CD4-positive, alpha-beta T cell treated with Interleukin-15 for 4 hours (primary cell): ENCODE data around the gene GHRL.

Experiments
- DNase-seq: peaks from one replicate; pipeline ENCODE4 v3.0.0-alpha.2; 2020; ENCODE audit warnings: low spot score

Gene GHRL

GRCh38 chr3:10327592-10327991 lies 34.8 kb upstream of the GHRL start:
- DNase-seq, result no peak

GRCh38 chr3:10322352-10322710 lies 29.6 kb upstream of the GHRL start:
- peak; percentile 20 for DNase-seq

- no peak for DNase-seq
These were observed 29.0 kb upstream of the GHRL start for GRCh38 chr3:10321630-10322351.

- no peak for DNase-seq
These were observed 27.6 kb upstream of the GHRL start for GRCh38 chr3:10320320-10320677.

GRCh38 chr3:10319804-10320203 lies 27.1 kb upstream of the GHRL start:
- DNase-seq, result no peak

- no peak for DNase-seq
These were observed 26.5 kb upstream of the GHRL start for GRCh38 chr3:10319251-10319650.

GRCh38 chr3:10317961-10318350 lies 25.2 kb upstream of the GHRL start:
- no peak for DNase-seq

GRCh38 chr3:10317311-10317960 lies 24.7 kb upstream of the GHRL start:
- DNase-seq, result no peak

GRCh38 chr3:10315771-10316344 lies 23.1 kb upstream of the GHRL start:
- DNase-seq, result no peak

GRCh38 chr3:10315101-10315500 lies 22.4 kb upstream of the GHRL start:
- DNase-seq, result no peak

GRCh38 chr3:10312861-10313260 lies 20.1 kb upstream of the GHRL start:
- DNase-seq, result no peak

- DNase-seq, result no peak
These were observed 19.6 kb upstream of the GHRL start for GRCh38 chr3:10312391-10312790.

- DNase-seq, result no peak
These were observed 19.0 kb upstream of the GHRL start for GRCh38 chr3:10311710-10312109.

GRCh38 chr3:10310578-10310977 lies 17.8 kb upstream of the GHRL start:
- DNase-seq, result no peak

- DNase-seq, result no peak
These were observed 17.0 kb upstream of the GHRL start for GRCh38 chr3:10309736-10310135.

GRCh38 chr3:10308678-10309077 lies 15.9 kb upstream of the GHRL start:
- no peak for DNase-seq

- DNase-seq, result no peak
These were observed 13.4 kb upstream of the GHRL start for GRCh38 chr3:10306156-10306555.

GRCh38 chr3:10305331-10305902 lies 12.7 kb upstream of the GHRL start:
- DNase-seq, result no peak

GRCh38 chr3:10304905-10305304 lies 12.2 kb upstream of the GHRL start:
- DNase-seq, result no peak

GRCh38 chr3:10303785-10304184 lies 11.0 kb upstream of the GHRL start:
- DNase-seq, result no peak

- no peak for DNase-seq
These were observed 10.4 kb upstream of the GHRL start for GRCh38 chr3:10303105-10303504.

GRCh38 chr3:10300087-10300486 lies 7.3 kb upstream of the GHRL start:
- no peak for DNase-seq

- no peak for DNase-seq
These were observed 6.9 kb upstream of the GHRL start for GRCh38 chr3:10299679-10300078.
